HG03378 (cell line): ENCODE data around the gene GIT2.
"Not testable (repeated sequence)": the region's sequence is repeated elsewhere in the genome, so short reads cannot be mapped to it uniquely, and the experiment has no call there.

ENCODE experiments used
- ATAC-seq: cut with Tn5 transposase; IDR thresholded peaks from one replicate; pipeline ENCODE4 v1.9.1; 2021; ENCODE audit warnings: mild to moderate bottlenecking, moderate library complexity; ENCODE audit not compliant: unreplicated experiment

The GIT2 gene, protein sequence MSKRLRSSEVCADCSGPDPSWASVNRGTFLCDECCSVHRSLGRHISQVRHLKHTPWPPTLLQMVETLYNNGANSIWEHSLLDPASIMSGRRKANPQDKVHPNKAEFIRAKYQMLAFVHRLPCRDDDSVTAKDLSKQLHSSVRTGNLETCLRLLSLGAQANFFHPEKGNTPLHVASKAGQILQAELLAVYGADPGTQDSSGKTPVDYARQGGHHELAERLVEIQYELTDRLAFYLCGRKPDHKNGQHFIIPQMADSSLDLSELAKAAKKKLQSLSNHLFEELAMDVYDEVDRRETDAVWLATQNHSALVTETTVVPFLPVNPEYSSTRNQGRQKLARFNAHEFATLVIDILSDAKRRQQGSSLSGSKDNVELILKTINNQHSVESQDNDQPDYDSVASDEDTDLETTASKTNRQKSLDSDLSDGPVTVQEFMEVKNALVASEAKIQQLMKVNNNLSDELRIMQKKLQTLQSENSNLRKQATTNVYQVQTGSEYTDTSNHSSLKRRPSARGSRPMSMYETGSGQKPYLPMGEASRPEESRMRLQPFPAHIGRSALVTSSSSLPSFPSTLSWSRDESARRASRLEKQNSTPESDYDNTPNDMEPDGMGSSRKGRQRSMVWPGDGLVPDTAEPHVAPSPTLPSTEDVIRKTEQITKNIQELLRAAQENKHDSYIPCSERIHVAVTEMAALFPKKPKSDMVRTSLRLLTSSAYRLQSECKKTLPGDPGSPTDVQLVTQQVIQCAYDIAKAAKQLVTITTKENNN

GRCh38 chr12:109995686-109996482, at the start of gene GIT2:
Gene GIT2, minus strand, starts transcription at chr12:109996368. Its CDS starts 144 bp downstream, at chr12:109996224.
- ATAC-seq: peak; percentile 58

DNA sequence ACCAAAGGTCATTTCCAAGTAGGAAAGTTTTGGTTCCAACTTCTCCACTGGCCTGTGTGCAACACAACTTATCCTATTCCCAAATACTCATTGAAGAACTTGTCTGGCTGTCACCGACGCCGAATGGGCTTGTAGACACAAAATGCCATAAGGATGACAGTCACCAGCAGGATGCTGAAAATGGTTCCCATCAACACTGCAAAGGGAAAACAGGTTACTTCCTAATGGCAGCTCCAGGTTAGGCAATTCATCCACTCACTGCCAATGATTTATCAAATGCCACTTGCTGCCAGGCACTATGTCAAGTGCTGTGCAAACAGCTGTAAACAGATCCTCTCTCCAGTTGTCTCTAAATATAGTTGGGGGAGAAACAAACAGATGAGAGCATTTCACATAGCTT, 46.1 kb upstream of the GIT2 start:
- no peak for ATAC-seq

DNA sequence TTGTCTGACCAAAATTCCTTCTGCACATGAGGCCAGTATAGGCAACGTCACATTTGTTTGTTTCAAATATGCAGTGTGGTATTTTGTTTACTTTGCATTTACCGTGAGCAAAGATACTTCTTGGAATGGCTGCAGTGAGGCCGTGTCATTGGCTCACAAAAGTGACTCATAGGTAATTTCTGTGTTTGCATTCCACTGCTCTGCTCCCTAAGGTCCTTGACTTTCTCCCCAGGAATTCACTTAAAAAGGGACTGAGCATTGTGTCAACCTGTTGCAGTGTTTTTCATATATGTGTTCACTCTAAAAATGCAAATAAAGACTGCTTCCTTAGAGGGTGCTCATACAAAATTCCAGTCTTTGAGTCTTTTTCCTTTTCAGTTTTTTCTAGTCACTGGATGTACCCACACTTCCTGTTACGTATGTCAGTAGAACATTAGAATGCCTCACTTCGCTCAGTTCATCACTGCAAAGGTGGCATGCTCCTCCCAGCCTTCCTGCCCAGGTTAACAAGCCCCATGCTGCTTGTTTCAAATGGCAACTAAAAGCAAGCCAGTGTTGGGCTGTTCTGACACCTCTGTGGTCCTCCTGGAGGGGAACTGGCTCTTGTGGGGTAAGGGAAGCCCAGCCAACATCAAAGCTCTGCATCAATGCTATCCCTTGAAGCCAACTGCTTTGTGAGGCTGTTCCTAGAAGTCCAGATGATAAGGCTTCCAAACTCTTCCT, 43.1 kb upstream of the GIT2 start:
- ATAC-seq: no peak

DNA sequence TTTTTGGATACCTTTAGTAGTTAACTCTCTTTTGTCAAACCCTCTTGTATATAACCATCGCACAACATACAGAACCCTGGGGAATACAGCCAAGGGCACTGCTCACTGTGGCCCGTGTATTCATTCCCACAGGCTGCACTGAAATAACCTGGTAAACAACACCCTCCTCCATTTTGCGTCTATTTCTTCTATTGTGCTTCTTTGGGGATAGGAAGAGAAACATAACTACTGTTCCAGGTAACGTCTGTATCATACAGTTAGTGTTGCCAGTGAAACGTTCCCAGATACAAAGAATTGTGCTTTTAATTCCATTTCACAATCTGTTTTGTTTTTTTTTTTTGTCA, 42.5 kb upstream of the GIT2 start:
- ATAC-seq: no peak

- no peak for ATAC-seq
Observed at GRCh38 chr12:110037315-110037714, 41.1 kb upstream of the GIT2 start.

DNA sequence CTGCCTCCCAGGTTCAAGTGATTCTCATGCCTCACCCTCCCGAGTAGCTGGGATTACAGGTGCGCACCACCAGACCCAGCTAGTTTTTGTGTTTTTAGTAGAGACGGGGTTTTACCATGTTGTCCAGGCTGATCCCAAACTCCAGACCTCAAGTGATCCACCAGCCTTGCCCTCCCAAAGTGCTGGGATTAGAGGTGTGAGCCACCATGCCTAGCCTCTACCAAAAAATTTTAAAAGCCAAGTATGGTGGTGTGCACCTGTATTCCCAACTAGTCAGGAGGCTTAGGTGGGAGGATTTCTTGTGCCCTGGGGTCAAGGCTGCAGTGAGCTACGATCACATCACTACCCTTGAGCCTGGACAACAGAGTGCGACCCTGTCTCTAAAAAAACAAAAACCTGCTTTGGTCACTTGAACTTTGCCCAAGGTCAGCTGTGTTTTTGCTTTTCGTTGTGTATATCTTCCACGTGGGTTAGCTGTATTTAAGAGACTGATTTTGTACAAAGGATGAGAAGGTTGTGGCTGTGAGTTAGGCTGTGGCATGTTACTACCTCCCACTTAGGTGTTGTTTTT, 39.5 kb upstream of the GIT2 start:
- ATAC-seq: no peak

GRCh38 chr12:110033888-110034287, 37.7 kb upstream of the GIT2 start:
- ATAC-seq: no peak

DNA sequence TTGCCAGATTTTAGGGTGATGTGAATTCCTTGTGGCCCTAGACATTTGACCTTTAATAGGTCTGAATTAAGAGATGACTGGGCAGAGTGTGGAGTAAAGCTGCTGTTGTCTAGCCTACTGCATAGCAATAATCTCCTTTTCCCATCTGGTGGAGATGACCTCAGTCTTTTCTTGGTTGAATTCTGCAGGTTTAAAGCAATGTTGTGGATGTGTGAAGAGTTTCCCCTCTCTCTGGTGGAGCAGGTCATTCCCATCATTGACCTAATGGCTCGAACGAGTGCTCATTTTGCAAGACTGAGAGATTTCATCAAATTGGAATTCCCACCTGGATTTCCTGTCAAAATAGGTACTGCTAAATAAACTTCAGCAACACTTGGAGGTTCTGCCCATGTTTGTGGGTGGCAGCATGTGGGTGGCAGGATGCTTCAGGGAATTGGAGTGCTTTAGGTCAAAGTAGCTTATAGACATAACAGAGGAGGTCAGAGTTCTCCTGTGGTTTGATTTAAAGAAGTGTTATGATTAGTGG, 33.2 kb upstream of the GIT2 start:
- ATAC-seq: no peak

DNA sequence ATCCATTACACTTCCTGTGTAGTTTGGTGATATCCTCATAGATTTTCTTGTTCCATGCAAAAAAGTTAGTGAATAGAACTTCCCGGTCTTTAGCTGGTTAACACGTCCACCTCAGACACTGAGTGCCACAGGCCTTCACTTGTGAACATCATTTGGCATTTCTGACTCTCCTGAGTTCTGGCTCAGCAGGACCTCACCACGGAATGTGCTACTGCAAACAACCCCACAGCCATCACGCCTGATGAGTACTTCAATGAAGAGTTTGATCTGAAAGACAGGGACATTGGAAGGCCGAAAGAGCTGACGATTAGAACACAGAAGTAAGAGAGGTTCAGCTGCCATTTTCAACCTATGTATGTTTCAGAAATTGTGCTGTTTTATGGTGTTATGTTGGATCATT, 32.2 kb upstream of the GIT2 start:
- no peak for ATAC-seq

DNA sequence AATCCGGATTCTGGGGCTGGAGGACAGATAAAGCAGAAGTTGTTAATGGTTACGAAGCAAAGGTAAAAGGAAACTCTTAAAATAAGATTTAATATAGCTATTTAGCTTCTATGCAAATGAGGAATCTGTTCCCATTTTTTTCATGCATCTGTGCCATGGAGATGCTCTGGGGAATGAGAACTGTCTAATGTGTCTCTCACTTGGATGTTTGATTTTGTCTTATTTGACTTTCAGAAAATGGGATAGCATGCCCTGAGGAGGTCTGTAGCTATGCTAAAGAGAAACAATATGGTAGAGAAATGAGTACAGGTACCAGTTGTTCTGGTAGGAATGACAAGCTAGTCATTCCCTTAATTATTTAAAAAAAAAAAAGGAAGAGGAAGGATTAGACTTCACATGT, 27.9 kb upstream of the GIT2 start:
- ATAC-seq: no peak

DNA sequence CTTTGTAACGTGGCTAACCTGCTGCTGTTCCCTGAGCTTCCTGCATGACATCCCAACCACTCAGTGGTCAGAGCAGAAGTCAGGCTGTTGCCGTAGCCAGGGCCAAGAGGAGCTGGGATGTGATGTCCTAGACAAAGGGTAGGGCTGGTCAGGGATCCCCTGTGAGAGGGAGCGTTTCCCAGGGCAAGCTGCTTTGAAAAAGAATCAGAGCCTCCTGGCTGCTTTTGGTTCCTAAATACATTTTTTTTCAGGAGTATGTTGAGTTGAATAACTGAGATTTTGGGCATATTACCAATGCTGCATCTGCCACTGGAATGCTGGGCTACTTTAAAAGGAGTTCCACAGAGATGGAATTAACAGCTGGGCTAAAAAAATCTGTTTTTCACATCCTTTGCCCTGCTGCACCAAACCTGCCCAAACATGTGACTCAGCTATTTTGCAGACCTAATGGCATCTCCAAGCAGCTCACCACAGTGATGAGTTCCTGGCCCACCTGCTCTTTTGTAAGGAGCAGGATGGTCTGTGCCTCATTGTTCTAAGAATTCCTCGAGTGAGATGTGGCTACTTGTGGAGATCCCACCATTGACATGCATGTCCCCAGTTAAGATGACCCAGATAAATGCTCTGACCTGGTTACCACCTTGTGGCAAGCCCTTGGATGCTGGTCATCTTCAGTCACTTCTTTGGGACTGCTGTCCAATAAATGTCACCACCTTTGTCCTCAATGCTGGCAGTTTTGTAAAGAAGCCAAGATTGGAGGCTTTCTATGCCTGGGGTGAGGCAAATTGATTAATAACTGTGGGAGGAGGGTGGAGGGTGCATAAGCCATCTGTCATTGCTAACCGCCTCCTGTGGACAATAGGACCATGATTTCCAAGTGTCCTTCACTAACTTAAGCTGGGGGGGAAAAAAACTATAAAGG, 27.2 kb upstream of the GIT2 start:
- ATAC-seq: no peak

DNA sequence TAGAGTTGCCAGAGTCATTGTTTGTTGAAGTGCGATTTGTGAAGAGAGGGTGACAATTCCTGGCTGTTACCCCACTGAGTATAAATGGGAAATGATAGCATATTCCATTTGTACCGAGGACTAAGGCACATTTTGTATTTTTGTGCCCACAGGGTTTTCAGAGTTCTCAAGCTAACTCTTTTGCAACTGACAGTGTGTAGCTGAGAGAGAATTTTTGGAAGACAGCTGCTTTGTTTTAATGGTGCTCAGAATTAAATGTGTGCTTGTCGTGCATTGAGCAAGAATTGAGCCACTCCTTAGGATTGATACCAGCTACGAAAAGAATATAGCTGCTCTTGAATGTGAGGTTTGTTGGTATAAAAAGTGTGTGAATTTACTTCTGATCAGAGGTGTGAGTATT, 24.8 kb upstream of the GIT2 start:
- ATAC-seq: no peak

- ATAC-seq: no peak
Observed at GRCh38 chr12:110015132-110015531, 19.0 kb upstream of the GIT2 start.

DNA sequence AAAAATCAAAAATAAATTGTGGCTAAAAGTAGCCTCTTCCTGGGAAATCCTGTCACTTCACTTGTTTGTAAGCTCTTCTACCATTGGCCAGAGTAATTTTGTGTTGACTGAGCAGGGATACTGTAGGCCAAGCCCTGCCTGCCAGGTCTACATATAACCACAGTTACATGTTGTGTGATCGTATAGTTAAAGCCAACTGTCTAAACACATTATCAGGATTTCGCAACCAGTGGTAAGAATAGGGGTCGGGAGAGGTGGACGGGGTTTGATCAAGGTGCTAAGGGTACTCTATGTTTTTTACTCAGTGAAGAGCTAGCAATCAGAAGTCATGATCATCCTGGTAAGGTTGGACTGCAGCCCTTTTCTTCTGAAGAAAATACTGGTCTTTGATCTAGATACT, 16.5 kb upstream of the GIT2 start:
- no peak for ATAC-seq

- ATAC-seq: peak; percentile 48
Observed at GRCh38 chr12:110012137-110012536, 16.0 kb upstream of the GIT2 start.

- ATAC-seq: no peak
Observed at GRCh38 chr12:110010853-110011723, 14.9 kb upstream of the GIT2 start.

DNA sequence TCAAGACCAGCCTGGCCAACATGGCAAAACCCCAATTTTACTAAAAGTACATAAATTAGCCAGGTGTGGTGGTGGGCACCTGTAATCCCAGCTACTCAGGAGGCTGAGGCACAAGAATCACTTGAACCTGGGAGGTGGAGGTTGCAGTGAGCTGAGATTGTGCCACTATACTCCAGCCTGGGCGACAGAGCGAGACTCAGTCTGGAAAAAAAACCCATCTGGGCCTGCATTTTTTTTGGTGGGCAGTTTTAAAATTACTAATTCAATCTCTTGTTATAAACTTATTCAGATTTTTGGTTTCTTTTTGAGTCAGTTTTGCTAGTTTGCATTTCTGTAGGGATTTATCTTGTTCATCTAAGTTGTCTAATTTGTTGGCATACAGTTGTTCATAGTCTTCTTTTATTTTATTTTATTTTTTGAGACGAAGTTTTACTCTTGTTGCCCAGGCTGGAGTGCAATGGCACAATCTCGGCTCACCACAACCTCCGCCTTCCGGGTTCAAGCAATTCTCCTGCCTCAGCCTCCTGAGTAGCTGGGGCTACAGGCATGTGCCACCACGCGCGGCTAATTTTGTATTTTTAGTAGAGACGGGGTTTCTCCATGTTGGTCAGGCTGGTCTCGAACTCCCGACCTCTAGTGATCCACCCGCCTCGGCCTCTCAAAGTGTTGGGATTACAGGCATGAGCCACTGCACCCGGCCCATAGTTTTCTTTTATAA, 12.7 kb upstream of the GIT2 start:
- ATAC-seq: not testable (repeated sequence)

DNA sequence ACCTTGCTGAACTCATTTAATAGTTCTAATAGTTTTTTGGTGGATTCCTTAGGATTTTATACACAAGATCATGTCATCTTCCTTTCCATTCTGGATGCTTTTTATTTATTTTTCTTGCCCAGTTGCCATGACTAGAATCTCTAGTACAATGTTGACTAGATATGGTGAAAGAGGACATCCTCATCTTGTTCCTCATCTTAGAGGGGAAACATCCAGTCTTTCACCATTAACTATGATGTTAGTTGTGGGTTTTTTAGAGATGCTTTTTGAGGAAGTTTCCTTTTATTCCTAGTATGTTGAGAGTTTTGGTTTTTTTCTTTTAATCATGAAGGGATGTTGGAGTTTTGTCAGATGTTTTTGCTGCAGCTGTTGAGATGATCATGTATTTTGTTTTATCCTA, 11.7 kb upstream of the GIT2 start:
- ATAC-seq: no peak
